GM18507 (cell line): ENCODE measurements around the gene BMP10.

ENCODE experiments used
- DNase-seq: peaks from one replicate; pipeline ENCODE4 v3.0.0; 2011; ENCODE audit warnings: low read depth; ENCODE audit not compliant: insufficient read length; ENCODE audit errors: extremely low spot score
- FAIRE-seq: peaks from 2 replicates; lab custom pipeline; 2011; peaks lifted over from hg19 to GRCh38; lab: Jason Lieb, UNC

Gene BMP10

DNA sequence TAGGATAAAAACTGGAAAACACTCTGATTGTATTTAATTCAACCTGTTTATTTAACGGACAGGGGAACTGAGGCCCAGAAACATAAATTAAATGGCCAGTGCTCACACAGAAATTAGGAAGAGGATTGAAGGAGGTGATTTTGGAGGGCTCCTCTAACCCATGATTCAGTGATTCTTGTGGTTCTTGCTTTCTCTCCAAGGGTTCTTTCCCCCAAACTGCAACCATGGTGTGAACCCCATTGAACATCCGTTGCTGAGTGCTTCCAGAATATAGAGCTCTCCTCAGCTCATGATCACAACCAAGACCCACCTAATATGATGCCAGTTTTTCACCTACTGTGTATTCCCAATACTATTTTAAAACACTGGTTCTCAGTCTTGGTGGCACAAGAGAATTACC lies 41.4 kb downstream of the BMP10 start:
- no peak for DNase-seq
- no peak for FAIRE-seq

GRCh38 chr2:68828887-68829708 lies 42.1 kb downstream of the BMP10 start:
- FAIRE-seq = no peak
- DNase-seq = no peak

DNA sequence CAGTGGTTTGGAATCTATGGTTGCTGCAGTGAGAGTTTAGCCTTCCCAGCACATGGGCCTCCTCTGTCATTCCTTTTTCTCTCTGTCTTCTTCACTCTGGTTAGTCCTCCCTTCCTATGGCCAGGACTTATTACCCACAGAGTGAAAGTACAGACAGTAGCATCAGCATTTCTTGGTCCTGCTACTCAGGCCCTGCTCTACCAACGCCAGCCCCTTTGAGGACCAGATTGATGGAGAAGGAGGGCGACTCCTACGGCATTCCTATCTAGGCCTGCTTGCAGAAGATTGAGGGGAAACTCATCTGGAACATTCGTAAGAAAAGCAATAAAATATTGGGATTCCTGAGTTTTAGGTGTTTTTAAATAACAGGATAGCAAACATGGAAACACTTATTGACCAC lies 43.5 kb downstream of the BMP10 start:
- no peak for DNase-seq
- no peak for FAIRE-seq

GRCh38 chr2:68825866-68826265 lies 45.3 kb downstream of the BMP10 start:
- FAIRE-seq = no peak
- no peak for DNase-seq

GRCh38 chr2:68824831-68825230 lies 46.4 kb downstream of the BMP10 start:
- no peak for DNase-seq
- FAIRE-seq = no peak

DNA sequence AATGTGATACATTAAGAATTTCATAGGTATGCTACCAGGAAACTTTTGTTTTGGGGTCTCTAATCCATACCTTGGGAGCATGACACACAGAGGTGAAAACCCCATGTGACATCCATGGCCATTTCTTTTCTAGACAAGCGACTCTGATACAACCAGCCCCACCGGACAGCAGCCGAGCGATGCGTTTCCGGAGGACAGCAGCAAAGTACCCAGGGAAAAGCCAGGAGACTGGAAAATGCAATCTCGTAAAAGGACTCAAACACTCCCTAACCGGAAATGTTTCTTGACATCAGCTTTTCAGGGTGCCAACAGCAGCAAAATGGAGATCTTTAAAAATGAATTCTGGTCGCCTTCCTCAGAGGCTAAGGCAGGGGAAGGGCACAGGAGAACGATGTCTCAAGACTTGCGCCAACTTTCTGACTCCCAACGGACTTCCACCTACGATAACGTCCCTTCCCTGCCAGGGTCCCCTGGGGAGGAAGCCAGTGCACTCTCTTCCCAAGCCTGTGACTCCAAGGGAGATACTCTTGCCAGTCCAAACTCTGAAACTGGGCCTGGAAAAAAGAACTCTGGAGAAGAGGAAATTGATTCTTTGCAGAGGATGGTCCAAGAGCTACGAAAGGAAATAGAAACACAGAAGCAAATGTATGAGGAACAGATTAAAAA lies 48.9 kb downstream of the BMP10 start:
- FAIRE-seq (no peak), DNase-seq (no peak)

GRCh38 chr2:68819556-68819955 lies 51.6 kb downstream of the BMP10 start:
- FAIRE-seq (no peak), DNase-seq (no peak)

DNA sequence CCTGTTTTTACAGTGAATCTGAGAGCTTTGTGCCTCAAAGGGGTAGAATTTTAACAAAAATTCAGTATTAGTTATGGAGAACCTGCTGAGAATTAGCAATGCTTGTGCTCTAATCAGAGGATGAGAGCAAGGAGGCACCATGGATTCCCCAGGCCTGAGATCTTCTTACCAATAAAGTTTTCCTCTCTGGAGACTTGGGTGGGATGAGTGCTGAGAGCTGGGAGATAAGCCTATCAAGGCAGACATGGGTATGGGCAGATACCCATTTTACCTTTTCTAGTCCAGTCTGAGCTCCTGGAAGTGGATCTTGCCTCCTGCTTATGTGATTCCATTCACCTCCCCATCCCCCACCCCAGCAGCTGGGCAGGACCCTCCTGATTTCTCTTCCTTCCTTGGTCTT lies 53.9 kb downstream of the BMP10 start:
- no peak for DNase-seq
- no peak for FAIRE-seq
